ENCODE measurements around the gene VAC14.

VAC14 gene

DNA sequence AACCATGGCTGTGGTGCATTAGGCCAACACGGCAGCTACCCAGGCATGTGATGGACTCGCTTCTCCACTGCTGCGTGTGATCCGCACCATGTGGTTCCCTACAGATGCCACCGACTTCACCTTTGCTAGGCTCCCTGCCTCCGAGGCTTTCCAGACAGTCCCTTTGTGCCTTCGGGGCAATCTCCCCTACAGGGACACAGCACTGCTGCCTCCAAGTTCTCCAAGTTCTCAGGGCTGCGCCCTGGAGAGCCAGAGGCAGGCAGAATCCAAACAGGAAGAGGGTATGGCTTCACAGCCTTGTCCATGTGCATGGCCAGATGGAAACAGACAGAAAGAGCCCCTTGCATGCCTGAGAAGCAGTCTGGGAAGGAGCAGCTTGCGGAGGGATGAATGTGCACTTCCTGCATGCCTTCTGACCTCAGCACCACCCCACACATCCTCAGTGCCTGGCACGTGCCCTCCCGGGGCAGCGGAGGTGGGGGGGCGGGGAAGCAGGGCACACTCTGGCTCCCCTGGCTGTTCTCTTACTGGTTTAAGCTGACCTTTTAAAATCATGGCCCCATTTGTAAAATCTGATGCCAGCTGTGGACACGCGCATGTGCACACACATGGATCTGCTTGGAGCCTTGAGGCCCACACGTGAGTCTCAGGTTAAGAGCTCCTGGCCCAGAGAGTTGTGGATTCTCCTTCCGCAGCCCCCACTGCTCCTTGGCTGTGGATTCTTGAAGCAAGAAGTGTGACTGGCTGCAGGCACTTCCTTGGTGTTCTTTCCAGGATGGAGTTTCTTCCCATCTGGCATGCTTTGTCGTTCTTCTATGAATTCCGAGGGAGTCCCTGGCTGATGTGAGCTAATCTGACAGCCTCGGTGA, 59.8 kb downstream of the VAC14 start:
- no peak for DNase-seq

DNA sequence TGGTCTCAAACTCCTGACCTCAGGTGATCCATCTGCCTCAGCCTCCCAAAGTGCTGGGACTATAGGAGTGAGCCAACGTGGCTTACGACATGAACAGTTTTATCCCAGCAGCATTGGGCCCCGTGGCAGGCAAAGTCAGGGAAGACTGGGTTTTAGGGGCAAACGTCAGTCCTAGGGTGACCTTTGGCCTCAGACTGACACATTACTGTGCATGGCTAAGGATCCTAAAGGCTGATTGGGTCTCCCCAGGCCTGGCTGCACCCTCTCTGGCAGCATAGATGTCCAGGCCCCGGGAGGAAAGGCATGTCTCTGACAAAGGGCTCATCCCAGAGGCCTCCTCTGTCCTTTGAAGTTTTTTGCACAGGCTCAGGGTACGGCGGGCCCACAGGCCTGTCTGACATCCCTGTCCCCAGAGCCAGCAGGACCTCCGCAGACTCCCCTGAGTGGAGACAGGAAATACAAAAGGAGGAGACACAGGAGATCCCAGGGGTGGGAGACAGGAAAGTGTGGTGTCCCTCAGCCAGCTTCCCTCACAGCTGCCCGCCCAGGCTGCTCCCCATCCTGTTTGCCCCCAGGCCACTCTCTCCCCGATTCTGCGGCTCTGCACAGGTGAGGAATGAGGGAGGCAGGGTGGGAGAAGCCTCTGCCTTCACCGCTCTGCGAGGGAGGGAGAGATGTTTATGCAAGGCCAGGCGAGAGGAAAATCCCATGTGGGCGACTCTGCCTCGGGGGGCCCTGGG, 60.6 kb downstream of the VAC14 start:
- DNase-seq = no peak

DNA sequence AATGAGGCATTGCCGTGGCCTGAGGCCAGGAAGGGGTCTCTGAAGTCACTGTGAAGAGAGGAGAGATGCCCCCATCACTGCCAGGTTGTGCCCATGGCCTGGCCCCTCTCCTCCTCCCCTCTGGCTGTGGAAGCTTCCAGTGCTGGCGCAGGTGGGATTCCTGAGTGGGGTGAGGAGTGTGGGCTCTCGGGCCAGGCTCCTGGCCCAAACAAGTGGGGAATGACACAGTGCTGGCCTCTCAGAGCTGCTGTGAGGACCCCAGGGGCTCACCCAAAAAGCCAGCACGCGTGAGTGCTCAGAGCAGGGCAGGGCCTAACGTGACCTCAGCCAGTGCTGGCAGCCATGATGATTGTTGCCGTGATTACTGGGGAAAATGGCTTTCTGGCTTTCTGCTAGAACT, 61.6 kb downstream of the VAC14 start:
- no peak for DNase-seq

DNA sequence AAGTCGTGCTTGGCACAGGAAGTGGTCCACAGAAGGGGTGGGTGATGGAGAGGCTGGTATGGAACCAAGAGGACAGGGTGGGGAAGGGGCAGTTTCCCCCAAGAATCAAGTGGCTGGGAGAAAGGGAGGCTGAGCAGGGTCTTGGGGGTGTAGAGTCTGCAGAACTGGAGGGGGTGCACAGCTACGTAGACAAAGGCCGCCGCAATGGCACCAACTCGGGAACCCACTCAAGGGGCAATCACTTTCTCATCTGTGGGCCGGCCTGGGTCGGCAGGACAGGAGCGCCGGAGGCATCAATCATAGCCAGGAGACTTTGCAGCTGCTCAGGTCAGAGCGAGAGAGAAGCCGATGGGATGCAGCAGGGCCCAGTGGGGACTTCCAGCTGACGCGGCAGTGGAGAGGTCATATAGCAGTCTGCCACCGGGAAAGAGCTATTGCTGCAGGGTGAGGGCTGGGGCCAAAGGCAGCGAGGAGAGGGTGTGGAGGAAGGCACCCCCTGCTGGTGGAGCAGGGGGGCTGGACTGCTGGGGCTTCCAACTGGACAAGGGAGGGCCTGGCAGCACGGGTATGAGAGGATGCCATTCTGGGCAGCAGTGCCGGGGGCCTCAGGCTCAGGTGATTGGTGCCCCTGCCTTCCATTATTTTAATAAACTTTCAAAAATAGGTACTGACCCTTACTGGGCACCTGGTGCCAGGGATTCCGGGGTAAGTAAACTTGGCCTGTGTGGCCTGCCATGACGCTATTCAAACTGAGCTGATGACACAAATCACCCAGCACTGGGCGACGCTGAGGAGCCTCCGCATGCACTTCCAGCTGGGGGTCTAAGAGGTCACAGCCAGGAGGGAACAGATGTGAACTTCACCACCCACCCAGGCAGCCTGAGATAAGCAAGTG, 62.6 kb downstream of the VAC14 start:
- DNase-seq = no peak

DNA sequence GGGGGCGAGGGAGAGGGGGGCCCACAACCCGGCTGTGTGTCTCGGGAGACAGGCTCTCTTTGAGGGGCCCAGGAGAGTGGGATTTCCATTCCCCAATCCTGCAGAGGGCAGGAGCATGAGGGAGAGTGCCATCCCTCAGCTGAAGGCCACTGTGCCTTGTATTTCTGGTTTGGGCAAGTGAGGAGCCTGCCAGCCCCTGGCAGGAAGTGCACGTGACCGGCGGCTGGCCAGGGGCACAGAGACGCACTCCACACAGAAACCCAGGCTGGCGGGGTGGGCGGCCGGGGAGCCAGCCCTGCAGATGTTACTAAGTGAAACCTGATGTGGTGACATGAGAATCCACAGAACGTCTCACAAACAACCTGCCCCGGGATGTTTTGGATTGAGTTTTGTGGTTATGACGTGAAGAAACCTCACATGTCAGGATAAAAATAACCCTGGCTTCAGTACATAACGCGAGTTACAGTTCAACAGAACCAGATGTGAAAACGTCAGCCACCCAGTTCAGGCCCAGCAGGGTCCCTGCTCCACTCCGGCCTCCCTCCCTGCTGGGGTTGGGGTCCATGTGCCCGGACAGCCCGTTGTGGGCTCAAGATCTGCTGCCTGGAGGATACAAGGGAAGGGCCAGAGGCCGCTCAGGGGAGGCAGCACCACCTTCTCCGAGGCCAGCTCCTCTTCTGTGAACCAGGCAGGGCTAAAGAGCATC, 63.4 kb downstream of the VAC14 start:
- no peak for DNase-seq

DNA sequence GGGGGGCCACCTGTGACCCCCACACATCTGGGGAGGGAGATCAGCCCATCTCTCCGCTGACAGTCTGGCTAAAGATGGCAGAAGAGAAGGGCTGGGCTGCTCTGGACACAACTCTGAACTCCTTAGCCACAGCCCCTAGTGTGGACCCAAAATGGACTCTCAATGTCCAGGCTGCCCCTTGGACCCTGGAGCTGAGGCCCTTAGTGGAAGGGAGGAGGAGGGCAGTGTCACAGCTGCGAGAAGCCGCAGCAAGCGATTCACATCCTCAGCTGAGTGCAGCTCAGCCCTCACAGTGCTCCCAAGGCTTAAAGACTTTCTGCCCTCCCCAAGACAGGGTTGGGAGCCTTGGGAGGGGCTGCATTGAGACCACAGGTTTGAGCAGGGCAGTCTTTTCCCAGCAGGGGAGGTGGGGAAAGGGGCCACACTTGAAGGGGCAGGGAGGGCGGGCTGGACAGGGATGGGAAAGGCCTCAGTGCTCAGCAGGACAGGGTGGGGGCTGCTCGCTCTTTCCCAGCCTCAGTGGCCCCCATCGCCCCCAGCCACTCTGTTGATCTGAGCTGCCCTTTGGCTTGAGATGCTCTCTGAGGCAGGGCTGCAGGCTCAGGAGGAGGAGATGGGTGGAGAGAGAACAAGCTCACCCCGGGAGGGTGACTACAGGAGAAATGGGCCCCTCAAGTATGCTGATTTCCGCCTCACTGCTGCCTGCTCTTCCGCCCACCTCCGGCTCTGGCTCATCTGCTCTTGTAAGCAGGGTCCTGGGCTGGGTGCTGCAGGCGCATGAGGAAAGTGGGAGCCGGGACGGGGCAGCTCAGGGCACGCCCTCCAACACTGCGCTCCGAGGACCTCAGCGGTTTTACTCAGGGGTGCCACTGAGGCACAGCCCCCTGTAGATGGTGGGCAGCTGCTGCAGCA, 64.2 kb downstream of the VAC14 start:
- no peak for DNase-seq

DNA sequence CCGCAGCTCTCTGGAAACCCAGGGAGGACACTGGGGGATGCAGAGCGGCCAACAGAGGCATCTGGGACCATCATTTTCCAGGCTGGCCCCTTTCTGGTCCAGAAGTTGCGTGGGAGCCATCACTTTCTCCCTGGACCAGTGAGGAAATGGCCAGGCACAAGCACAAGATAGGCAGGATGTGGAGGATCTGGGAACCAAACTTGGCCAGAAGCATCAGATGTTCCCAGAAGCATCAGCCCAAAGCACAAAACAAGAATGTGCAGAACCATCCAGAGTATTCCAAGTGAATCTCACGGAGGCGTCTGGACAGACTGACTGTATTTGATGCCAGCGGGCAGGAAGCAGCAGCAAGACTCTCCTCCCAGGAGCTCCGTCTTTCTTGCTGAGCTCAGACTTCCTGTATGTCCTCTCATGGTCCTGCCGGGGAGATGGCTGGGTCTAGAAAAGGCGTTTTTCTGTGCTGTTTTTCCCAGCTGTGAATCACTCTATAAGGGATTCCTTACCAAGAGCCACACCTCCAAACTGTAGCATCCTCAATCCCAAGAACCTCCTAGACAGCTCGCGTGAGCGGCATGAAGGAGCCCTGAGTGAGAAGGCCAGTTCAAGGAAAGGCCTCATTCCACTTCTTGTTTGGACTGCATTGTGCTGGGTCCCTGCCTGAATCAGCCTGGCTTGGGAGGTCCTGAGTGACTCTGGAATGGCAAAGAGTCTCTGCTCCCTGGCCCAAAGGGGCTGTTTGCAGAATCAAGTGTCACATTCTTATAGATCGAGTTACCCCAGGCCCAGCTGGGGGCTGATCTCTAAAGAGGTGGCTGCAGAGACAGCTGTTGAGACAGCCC, 65.6 kb downstream of the VAC14 start:
- no peak for DNase-seq

DNA sequence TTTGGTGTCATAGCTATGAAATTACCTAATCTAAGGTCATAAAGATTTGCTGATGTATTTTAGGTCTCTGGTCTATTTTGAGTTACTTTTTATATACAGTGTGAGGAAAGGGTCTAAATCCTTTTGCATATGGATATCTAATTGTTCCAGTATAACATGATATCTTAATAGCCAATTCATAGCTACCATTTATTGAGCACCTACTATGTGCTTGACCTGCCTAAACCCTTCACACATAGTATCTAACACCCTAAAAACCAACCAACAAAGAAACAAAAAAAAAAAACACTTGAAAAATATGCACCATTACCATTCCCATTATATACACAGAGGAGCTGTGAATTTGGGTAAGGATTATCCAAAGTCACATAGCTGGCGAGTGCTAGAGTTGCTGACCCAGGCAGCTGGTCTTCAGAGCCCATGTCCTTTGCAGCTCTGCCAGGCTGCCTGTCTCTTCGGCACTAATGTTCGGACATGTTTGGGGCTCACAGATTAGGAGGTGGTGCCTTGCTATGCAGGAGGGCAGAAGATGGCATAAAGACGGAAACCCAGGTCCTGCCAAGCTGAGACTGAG, 66.3 kb downstream of the VAC14 start:
- no peak for DNase-seq

DNA sequence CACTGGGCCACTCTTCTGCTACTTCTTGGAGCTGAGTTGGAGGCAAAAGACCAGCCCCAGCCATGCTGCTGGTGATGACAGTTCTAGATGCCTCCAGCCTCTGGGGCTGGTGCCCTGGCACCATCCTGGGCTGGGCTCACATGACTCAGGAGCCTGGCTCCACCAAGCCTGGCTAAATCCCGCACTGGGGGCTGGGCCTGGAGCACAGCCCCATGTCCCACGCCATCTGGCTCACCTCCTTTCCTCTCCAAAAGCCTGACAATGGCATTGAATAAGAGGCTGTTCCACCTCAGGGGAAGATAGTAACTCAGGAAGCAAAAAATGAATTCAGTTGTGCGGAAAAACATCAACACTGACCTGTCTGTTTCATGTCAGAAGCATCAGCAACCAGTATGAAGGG, 70.0 kb downstream of the VAC14 start:
- DNase-seq = no peak

DNA sequence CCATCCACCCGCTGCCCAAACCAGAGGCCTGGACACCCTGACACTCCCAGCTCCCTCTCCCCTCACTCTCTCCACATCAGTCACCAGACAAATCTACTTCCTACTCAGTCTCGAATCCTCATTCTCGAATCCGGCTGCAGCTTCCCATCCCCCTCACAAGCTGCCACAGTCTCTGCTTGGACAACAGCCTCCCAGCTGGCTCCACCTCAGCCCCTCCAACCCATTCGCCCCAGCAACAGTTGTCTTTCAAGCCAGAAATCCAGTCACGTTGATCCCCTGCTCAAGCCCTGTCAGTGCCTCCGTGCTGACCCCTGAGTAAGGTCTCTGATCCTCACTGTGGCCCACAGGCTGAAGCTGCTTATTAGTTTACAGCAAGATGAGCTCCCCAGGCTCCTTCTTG, 70.9 kb downstream of the VAC14 start:
- DNase-seq = no peak

DNA sequence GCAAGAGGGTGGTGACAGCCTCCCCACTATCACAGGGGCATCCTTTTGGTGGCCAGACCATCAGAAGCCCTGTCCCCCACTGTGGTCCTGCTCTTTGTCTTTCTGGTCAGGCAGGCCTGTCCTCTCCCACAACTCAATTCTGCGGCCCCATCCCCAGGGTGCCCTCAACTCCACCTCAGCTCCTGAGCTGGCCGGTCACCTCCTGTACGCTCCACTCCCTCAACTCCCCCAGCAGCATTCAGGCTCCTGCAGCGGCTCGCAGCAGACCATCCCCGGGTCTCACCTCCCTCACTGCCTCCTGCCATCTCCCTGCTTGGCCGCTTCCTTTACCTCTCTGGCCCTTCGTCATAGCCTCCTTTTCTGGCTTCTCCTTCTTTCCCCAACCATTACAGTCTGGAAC, 71.7 kb downstream of the VAC14 start:
- DNase-seq = no peak

DNA sequence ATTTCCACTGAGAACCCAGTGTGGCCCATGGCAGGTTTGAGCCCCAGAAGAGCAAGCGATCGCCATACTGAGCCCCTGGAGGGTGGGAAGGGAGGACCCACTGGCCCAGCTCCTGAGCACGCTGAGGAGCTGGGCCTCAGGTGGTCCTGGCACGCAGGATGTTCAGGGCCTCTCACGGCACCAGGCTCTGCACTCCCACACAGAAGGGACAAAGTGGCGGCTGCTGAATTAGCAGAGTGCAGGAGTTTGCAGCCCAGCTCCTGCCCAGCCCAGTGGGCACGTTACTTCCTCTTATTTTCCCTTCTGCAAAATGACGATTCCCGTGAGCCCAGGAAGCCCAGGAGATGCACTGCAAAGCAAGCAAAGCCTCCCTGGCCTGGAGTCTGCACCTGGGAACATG, 72.8 kb downstream of the VAC14 start:
- DNase-seq = no peak

DNA sequence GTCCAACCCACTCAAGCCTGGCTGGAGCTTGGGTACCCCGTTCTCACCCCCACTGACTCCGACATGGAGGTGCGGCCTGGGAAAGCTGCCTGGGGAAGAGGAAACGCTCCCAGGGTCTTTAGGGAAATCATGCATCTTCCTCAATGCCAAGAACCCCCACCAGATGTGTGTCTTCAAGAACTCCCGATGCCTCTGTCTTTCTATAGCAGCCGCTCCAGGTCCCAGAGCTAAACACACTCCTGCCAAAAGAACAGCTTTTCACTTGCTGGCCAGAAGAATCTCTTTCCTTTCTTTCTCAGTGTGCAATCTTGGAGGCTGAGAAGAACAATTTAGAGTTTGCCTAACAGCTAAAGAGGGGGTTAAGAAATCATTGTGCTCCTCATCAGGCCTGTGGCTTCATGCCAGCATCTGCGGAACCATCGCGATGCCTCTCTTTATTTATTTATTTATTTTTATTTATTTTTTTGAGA, 74.0 kb downstream of the VAC14 start:
- no peak for DNase-seq

DNA sequence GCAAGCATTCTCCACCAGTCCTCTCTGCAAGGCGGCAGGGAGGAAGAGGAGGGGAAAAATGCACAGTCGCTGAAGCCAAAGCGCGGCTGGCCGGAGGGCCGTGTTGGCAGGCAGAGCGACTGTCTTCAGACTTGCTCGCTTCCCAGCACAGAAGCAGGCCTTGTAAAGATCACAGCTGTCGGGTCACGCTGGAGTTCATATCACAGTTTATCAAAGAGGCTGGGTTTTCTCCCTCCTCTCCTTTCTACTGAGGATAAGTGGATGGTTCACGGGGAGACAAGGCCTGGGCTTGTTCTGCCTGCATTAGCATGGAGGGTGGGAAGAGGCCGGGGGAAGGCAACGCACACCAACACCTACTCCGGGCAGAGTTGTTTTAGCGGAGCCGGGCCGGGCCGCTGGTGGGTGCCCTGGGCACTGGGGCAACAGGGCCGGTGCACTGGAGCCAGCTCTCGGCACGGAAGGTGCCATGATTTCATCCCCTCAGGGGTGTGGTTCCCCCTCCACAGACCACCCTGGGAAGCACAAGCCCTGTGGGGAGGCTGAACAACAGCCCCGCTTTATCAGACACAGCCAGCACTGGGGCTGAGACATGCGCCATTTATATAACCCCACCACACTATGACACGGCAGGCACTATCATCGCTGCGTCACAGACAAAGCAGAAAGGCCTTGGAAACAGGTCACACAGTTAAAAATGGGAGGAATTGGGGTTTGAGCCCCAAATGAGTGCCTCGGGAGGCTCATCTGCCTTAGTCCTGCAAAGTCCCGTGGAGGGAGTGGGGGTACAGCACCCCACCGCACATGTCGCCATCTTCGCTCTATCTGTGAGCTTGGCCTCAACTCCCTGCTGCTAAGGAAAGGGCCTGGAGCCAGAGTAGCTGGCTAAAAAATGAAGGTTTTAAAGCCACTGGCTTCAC, 74.8 kb downstream of the VAC14 start:
- peak; percentile 48 for DNase-seq

DNA sequence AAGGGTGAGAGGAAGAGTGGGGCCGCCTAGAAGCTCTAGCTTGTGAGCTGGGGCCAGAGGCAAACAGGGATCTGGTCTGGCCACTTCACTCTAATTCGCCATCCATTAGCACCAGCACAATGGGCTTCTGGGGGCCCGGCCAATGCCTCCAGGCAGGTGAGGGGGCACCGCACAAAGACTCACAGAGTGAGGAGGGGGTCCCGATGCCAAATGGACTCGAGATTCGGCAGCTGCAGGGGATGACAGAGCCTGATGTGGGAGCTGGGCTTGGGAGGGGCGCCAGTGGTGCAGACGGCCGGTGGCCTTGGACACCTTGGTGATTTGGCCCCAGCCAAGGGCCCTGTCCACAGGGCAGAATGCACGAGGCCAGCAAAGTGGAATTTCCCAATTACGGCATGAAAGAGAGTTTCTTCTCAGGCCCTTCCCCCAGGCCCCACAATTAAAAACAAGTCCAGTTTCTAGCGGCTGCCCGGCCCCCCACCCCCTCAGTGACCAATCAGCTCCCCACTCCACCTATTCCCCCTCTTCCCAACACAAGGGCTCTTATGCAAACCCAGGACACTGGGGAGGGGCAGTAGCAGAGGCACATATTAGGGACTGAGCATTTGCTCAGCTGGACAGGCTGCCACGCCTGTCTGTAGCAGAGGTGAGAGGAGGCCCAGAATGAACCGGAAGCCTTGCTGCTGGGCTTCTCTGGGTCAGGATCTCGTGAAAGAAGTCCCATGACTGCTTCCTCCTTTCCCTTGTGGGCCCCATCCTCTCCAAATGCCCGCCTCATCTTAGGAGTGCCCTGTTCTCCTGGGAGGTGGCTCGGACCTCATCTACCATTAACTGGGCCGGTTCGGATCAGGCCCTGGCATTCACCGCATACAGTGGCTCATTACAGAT, 75.7 kb downstream of the VAC14 start:
- DNase-seq = no peak

DNA sequence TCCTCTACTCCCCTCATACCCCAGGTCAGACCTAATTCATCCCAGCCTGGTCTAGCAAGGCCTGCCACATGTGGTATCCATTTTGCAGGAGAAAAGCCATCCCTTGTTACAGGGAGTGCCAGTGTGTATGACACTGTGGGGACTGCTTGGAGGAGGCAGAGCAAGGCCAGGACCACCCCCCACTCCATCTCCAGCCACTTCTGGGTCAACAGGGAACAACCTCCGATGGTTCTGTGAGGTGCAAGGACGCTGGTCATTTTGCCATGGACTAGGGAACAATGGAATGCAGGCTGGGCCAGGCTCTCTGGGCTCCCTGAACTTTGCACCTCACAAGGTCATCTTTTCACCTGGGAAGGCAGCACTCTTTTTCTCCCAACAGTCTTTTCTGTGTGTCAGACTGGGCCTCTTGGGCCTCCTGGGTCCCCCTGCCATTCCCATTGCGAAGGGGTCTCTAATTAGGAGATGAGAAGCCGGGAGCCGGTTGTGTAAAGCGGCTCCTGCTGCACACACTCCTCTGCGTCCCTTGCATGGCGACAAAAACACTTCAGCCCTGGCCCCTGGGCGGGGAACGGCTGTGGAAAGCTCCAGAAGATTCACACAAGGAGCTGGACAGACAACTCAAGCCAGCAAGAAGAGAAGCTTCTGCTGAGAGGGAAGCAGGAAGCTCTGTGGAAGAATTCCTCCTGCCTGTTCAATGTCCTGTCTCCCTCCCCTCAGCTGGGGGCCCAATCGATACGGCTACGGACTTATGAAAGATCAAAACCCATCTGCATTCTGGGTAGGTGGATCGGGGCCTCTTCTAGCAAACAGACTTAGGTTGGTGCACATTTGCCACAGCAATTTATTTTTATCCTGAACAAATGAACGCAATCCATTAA, 76.6 kb downstream of the VAC14 start:
- no peak for DNase-seq

DNA sequence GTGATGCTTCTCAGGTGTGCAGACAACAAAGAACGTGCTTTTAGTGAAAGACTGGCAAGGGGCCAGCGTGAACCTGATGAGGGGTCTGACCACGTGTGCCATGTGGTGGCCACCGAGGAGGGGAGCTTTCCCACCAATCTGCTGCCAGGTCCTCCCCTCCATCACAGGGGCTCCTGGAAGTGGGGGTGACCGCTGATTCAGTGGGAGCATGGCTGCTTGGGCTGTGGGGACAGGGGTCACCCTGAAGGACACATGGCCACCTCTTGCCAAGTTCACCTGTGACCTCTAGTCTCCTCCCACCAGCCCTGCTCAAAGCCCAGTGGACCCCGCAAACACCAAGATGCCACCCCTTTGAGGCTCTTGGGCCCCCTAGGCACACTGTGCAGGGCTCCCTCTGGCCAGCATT, 77.2 kb downstream of the VAC14 start:
- DNase-seq = no peak
